GM21786 (cell line): ENCODE measurements around the gene SHOC1.
"Not testable (repeated sequence)": the region's sequence is repeated elsewhere in the genome, so short reads cannot be mapped to it uniquely, and the experiment has no call there.

Experiments used
- ATAC-seq: cut with Tn5 transposase; IDR thresholded peaks from one replicate; pipeline ENCODE4 v1.9.1; 2021; ENCODE audit not compliant: unreplicated experiment

SHOC1 gene

GRCh38 chr9:111794835-111795556, at the start of gene SHOC1:
TSS of gene SHOC1 (minus strand) at chr9:111794937. CDS start at chr9:111791418, 3,519 bp downstream.
- no peak for ATAC-seq

GRCh38 chr9:111843971-111844370, 49.2 kb upstream of the SHOC1 start:
- no peak for ATAC-seq

GRCh38 chr9:111842313-111842712, 47.6 kb upstream of the SHOC1 start:
- ATAC-seq, result peak; percentile 76

- no peak for ATAC-seq
Measured at GRCh38 chr9:111840442-111840841, 45.7 kb upstream of the SHOC1 start.

- ATAC-seq, result no peak
Measured at GRCh38 chr9:111839987-111840386, 45.2 kb upstream of the SHOC1 start.

- peak; percentile 67 for ATAC-seq
Measured at GRCh38 chr9:111839387-111839786, 44.6 kb upstream of the SHOC1 start.

- ATAC-seq, result no peak
Measured at GRCh38 chr9:111838439-111838838, 43.7 kb upstream of the SHOC1 start.

GRCh38 chr9:111836311-111836710, 41.6 kb upstream of the SHOC1 start:
- no peak for ATAC-seq

GRCh38 chr9:111833941-111834340, 39.2 kb upstream of the SHOC1 start:
- no peak for ATAC-seq

GRCh38 chr9:111832449-111832848, 37.7 kb upstream of the SHOC1 start:
- ATAC-seq, result no peak

- ATAC-seq, result no peak
Measured at GRCh38 chr9:111831371-111832108, 36.8 kb upstream of the SHOC1 start.

- no peak for ATAC-seq
Measured at GRCh38 chr9:111828193-111828592, 33.5 kb upstream of the SHOC1 start.

GRCh38 chr9:111825468-111826145, 30.9 kb upstream of the SHOC1 start:
- ATAC-seq, result no peak

GRCh38 chr9:111821006-111821528, 26.3 kb upstream of the SHOC1 start:
- ATAC-seq, result no peak

- no peak for ATAC-seq
Measured at GRCh38 chr9:111819360-111819759, 24.6 kb upstream of the SHOC1 start.

GRCh38 chr9:111815285-111816070, 20.7 kb upstream of the SHOC1 start:
- ATAC-seq, result no peak

- ATAC-seq, result no peak
Measured at GRCh38 chr9:111812337-111812736, 17.6 kb upstream of the SHOC1 start.

GRCh38 chr9:111810908-111811307, 16.2 kb upstream of the SHOC1 start:
- no peak for ATAC-seq

GRCh38 chr9:111810415-111810814, 15.7 kb upstream of the SHOC1 start:
- ATAC-seq, result not testable (repeated sequence)

GRCh38 chr9:111807197-111807596, 12.5 kb upstream of the SHOC1 start:
- ATAC-seq, result no peak

- ATAC-seq, result no peak
Measured at GRCh38 chr9:111806259-111806658, 11.5 kb upstream of the SHOC1 start.
